ENCODE measurements around the gene MAP4K3.
A peak's percentile ranks its signal among the peaks of the same experiment; 100 is the strongest.

MAP4K3 gene

DNA sequence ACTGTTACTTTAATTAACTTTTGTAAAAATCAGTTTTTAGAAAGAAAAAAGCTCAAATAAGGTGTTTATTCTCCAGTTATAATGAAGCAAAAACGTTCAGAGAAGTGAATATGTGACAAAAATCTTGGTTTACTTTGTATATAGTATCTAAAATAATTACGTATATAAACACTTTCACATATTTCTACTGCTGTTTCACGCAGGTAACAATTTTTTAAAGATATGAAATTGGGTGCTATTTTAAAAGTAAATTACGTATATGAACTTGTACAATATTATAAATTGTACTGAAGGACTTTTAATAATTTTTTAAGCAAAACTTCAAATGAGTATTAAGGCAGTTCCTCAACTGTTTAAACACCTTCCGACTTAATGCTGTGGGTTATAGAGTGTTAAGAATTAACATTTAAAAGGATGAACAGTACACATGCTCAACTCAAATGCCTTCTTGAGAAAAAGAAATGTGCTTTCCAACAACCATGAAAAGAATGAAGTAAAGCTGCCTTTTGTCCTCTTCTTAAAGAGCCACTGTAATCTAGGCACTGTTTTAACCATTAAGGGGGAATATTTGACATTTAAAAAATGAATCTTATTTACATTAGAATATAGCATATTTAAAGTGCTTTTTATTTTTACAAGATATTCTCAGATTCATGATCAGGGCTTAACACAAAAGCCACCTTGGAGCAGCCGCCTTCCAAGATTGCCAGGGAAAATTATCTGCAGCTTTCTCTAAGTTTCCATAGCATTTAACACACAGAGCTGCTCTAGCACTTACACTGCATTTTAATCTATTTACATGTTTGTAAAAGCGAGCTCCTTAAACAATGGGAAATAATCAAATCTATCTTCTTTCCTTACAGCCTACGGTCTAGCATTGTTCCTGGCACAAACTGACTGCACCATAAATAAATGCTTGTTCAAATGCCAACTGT is 136.8 kb downstream of the MAP4K3 start:
- peaks cover 29% of the 10 kb centered on the region for H3K36me3 Mint-ChIP-seq (ENCODE audit: low read depth)
- no peaks in the 10 kb centered on the region for H3K9me3 Mint-ChIP-seq
- no peaks in the 10 kb centered on the region for H3K27me3 Mint-ChIP-seq (ENCODE audit: low read depth, poor library complexity)
- TF ChIP-seq, protein P1, sequence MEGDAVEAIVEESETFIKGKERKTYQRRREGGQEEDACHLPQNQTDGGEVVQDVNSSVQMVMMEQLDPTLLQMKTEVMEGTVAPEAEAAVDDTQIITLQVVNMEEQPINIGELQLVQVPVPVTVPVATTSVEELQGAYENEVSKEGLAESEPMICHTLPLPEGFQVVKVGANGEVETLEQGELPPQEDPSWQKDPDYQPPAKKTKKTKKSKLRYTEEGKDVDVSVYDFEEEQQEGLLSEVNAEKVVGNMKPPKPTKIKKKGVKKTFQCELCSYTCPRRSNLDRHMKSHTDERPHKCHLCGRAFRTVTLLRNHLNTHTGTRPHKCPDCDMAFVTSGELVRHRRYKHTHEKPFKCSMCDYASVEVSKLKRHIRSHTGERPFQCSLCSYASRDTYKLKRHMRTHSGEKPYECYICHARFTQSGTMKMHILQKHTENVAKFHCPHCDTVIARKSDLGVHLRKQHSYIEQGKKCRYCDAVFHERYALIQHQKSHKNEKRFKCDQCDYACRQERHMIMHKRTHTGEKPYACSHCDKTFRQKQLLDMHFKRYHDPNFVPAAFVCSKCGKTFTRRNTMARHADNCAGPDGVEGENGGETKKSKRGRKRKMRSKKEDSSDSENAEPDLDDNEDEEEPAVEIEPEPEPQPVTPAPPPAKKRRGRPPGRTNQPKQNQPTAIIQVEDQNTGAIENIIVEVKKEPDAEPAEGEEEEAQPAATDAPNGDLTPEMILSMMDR (IDR thresholded peaks at IDR 0.05) = no peak
- no peaks in the 10 kb centered on the region for H3K4me1 Mint-ChIP-seq
- no peak for DNase-seq
- no peak overlapping the region for H3K4me3 Mint-ChIP-seq
- no peak overlapping the region for H3K27ac Mint-ChIP-seq

DNA sequence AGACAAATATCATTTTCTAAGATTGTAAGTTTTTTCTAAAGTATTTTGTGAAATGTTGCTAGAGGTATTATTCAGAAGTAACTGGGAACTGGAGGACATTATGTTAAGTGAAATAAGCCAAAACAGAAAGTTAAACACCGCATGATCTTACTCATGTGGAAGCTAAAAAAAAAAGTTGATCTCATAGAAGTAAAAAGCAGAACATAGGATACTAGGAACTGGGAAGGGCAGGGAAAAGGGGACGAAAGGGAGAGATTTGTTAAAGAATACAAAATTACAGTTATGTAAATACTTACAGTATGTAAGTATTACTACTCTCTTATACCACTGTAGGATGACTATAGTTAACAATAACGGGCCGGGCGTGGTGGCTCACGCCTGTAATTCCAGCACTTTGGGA is 146.7 kb downstream of the MAP4K3 start:
- TF ChIP-seq, protein P1 (IDR thresholded peaks at IDR 0.05) = no peak
- no peaks in the 10 kb centered on the region for H3K9me3 Mint-ChIP-seq
- H3K27ac Mint-ChIP-seq = peak overlapping the region; percentile 31
- H3K27me3 Mint-ChIP-seq (ENCODE audit: low read depth, poor library complexity) = no peaks in the 10 kb centered on the region
- no peak overlapping the region for H3K4me3 Mint-ChIP-seq
- no peak for DNase-seq
- no peaks in the 10 kb centered on the region for H3K4me1 Mint-ChIP-seq
- H3K36me3 Mint-ChIP-seq (ENCODE audit: low read depth) = peaks cover 43% of the 10 kb centered on the region

DNA sequence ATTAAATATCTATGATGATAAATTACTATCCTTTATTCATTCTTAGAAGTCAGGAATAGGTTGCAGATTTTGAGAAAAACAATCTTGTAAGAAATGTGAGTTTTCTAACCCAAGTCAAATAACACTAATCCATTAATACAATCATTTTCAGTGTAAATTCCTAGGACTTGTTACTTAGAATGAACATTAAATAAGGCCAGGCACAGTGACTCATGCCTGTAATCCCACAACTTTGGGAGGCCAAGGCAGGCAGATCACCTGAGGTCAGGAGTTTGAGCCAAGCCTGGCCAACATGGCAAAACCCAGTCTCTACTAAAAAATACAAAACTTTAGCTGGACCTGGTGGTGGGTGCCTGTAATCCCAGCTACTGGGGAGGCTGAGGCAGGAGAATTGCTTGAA is 147.5 kb downstream of the MAP4K3 start:
- Mint-ChIP-seq H3K36me3 (ENCODE audit: low read depth) (peaks cover 43% of the 10 kb centered on the region), H3K27me3 (ENCODE audit: low read depth, poor library complexity) (no peaks in the 10 kb centered on the region), H3K9me3 (no peaks in the 10 kb centered on the region), H3K4me3 (no peak overlapping the region), H3K27ac (no peak overlapping the region), H3K4me1 (no peaks in the 10 kb centered on the region)
- TF ChIP-seq, protein P1 (IDR thresholded peaks at IDR 0.05) = no peak
- DNase-seq = no peak

DNA sequence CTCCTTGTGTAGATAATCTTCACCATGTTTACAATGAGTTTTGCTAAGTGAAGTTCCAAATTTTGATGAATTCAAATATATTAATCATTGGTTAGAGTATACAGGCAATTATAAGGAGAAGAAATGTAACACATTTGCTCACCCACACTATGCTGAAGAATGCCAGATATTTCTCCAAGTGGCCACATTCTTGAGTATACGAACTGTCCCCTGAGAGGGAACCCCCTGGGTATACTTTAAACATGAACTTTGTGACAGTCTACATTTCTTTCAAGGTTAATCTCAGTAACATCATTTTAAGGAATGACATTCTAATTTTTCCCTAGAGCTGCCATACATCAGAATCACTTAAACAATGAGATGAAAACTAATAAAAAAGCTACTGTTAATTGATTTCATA is 153.5 kb downstream of the MAP4K3 start:
- H3K27me3 Mint-ChIP-seq (ENCODE audit: low read depth, poor library complexity) = no peaks in the 10 kb centered on the region
- no peaks in the 10 kb centered on the region for H3K4me1 Mint-ChIP-seq
- no peaks in the 10 kb centered on the region for H3K9me3 Mint-ChIP-seq
- TF ChIP-seq, protein P1 (IDR thresholded peaks at IDR 0.05) = no peak
- H3K4me3 Mint-ChIP-seq = no peak overlapping the region
- no peak overlapping the region for H3K27ac Mint-ChIP-seq
- DNase-seq = no peak
- peaks cover 34% of the 10 kb centered on the region for H3K36me3 Mint-ChIP-seq (ENCODE audit: low read depth)

DNA sequence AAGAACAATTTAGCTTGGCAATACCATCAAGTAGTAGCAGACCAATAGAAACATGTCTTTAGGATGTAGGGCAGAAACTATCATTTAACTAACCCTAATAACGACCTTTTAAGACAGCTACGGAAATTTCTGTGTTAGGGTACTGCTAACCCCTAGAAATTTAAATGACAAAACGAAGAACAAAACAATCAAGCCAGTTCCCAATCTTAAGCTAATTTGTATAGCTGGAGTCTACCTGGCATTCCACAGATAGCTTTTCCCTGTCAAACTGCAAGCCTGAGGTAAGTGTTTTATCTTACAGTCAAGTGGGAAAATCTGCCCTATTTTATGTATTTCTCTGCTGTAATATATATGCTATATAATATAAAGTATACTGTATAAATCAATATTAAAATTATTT is 155.7 kb downstream of the MAP4K3 start:
- no peak for DNase-seq
- Mint-ChIP-seq H3K4me1 (no peaks in the 10 kb centered on the region), H3K36me3 (ENCODE audit: low read depth) (peaks cover 42% of the 10 kb centered on the region), H3K9me3 (no peaks in the 10 kb centered on the region), H3K4me3 (no peak overlapping the region), H3K27ac (no peak overlapping the region), H3K27me3 (ENCODE audit: low read depth, poor library complexity) (no peaks in the 10 kb centered on the region)
- TF ChIP-seq, protein P1 (IDR thresholded peaks at IDR 0.05) = no peak

DNA sequence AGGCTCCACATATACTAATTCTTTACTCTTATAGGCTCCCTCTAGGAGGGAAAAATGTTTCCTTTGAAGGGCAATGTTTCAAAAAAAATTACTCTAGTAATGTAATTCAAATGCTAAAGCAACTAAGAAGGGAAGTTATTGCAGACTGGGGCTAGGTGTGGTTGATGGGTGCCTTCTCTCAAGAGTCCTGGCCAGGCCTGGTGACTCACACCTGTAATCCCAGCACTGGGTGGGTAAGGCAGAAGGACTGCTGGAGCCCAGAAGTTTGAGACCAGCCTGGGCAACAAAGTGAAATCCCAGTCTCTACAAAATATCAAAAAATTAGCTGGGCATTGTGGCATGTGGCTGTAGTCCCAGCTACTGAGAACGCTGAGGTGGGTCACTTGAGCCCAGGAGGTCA is 162.1 kb downstream of the MAP4K3 start:
- H3K9me3 Mint-ChIP-seq = no peaks in the 10 kb centered on the region
- H3K27me3 Mint-ChIP-seq (ENCODE audit: low read depth, poor library complexity) = no peaks in the 10 kb centered on the region
- no peaks in the 10 kb centered on the region for H3K4me1 Mint-ChIP-seq
- H3K36me3 Mint-ChIP-seq (ENCODE audit: low read depth) = peaks cover 66% of the 10 kb centered on the region
- DNase-seq = no peak
- H3K27ac Mint-ChIP-seq = no peak overlapping the region
- TF ChIP-seq, protein P1 (IDR thresholded peaks at IDR 0.05) = no peak
- H3K4me3 Mint-ChIP-seq = no peak overlapping the region
